Ectodermal cell (in vitro differentiated cells): ENCODE measurements around the gene SPECC1.
"Not testable (repeated sequence)": the region's sequence is repeated elsewhere in the genome, so short reads cannot be mapped to it uniquely, and the experiment has no call there.

Source experiments
- H3K27ac ChIP-seq: 2 replicates; pipeline ENCODE4 v1.7.0; 2013; ENCODE audit warnings: mild to moderate bottlenecking, low read depth, low read length; ENCODE audit not compliant: insufficient read depth, poor library complexity, severe bottlenecking
- H3K27me3 ChIP-seq: 2 replicates; pipeline ENCODE4 v1.7.0; 2013; ENCODE audit warnings: mild to moderate bottlenecking, low read length; ENCODE audit not compliant: insufficient read depth, control insufficient read depth, poor library complexity, severe bottlenecking
- H3K36me3 ChIP-seq: one replicate; pipeline ENCODE4 v1.7.0; 2013; ENCODE audit warnings: low read length; ENCODE audit not compliant: control insufficient read depth, insufficient read depth
- H3K4me1 ChIP-seq: one replicate; pipeline ENCODE4 v1.7.0; 2013; ENCODE audit warnings: low read length; ENCODE audit not compliant: control insufficient read depth, insufficient read depth
- H3K4me3 ChIP-seq: 2 replicates; pipeline ENCODE4 v1.7.0; 2013; ENCODE audit warnings: low read depth, low read length, control low read depth; ENCODE audit not compliant: insufficient read depth
- H3K9me3 ChIP-seq: 2 replicates; pipeline ENCODE4 v1.7.0; 2013; ENCODE audit warnings: mild to moderate bottlenecking, low read length, moderate library complexity; ENCODE audit not compliant: control insufficient read depth
- WGBS, 2 experiments: methylation state at CpG; one replicate each; pipeline ENCODE4 v1.1.7; 2013; ENCODE audit warnings: missing lambda C conversion rate in 2 of 2; 5-methylcytosine and 5-hydroxymethylcytosine counted together

SPECC1 gene

DNA sequence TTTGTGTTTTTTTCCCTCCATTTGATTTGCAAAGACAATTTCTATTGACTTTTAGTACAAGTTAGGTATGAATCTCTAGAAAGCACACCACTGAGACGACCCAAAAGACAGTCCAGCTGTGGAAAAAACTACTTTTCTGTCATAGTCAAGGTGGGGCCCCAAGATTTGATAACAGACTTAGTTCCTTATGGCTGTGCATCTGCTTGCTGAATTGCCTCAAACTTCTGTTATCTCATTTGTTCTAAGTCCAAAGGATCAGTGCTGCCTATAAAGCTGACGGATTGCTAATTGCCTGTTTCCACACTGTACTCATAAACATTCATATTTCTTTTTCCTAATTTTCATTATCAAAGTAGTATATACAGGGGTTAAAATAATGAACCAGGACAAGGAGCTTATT lies 180.8 kb downstream of the SPECC1 start:
- Histone ChIP-seq H3K9me3 (peaks cover 4% of the 10 kb centered on the region), H3K27me3 (no peaks in the 10 kb centered on the region), H3K4me3 (no peak overlapping the region), H3K4me1 (peaks cover 9% of the 10 kb centered on the region), H3K27ac (no peak overlapping the region), H3K36me3 (no peaks in the 10 kb centered on the region)
- WGBS, 2 experiments, result 49 to 52% methylated on average over 2 of the region's 2 CpGs

GRCh38 chr17:20190605-20191004 lies 181.4 kb downstream of the SPECC1 start:
- Histone ChIP-seq H3K4me3 (no peak overlapping the region), H3K9me3 (peaks cover 5% of the 10 kb centered on the region), H3K27me3 (no peaks in the 10 kb centered on the region), H3K36me3 (no peaks in the 10 kb centered on the region), H3K4me1 (peaks cover 9% of the 10 kb centered on the region), H3K27ac (no peak overlapping the region)
- WGBS, 2 experiments, result 85 to 90% methylated on average over 3 of the region's 3 CpGs

DNA sequence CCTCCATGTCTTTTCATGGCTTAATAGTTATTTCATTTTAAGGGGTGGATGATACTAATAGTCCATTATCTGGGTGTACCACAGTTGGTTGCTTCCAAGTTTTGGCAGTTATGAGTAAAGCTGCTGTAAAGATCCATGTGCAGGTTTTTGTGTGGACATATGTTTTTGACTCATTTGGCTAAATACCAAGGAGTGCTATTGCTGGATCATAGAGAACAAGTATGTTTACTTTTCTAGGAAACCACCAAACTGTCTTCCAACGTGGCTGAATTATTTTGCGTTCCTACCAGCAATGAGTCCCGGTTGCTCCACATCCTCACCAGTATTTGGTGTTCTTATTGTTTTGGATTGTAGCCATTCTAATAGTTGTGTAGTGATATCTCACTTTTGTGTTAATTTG lies 181.9 kb downstream of the SPECC1 start:
- Histone ChIP-seq H3K4me3 (no peak overlapping the region), H3K4me1 (peaks cover 9% of the 10 kb centered on the region), H3K9me3 (peaks cover 5% of the 10 kb centered on the region), H3K36me3 (no peaks in the 10 kb centered on the region), H3K27ac (no peak overlapping the region), H3K27me3 (no peaks in the 10 kb centered on the region)
- 93 to 100% methylated on average over 3 of the region's 3 CpGs for WGBS, 2 experiments

DNA sequence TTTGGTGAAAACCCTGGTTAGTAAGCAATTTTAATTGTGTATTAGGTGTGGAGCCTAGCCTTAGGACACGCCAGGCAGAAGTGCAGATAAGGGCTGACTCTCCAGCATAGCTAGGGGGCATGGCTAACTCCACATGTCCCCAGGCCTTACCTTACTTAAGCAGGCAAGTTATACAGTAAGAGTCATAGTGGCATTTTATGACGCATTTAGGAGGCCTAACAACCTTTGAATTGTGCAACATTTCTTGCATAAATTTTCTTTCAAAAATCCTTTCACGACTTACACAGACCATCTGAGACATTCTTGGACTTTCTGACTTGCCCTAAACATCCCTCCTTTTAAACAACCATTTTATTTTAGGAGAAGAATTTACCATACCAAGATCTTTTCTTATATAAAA lies 187.1 kb downstream of the SPECC1 start:
- H3K9me3 ChIP-seq, H3K27ac ChIP-seq, H3K36me3 ChIP-seq, H3K4me3 ChIP-seq, H3K4me1 ChIP-seq, H3K27me3 ChIP-seq: not testable (repeated sequence)
- 89 to 93% methylated on average over 3 of the region's 3 CpGs for WGBS, 2 experiments

DNA sequence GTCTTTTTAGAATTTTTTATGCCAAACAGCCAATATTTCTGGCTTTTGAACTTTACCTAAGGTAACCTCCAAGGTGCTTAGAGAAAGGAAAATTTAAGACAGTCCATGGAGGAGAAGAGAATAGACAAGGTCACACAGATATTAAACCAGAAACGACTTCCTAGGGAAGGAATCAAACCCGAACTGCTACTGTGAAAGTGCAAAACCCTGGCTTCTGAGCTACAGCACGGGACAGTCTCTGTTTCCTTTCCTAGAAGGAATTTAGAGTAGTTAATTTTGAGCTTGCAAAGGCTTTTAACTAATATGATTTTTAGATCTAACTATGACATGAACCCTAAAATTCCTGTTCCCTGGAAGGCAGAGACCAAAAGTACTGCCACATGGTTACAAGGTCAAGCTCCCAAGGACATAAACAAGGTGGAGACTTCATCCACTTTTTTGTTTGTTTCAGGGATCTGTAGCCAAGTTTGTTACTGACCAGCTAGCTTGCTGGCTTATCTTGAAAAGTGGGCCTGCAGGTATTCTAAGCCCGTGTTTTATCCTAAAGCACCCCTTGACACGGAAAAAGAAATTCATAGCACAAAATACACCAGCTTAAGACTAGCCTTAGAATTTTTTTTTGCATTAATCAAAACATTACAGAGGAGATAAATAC lies 188.2 kb downstream of the SPECC1 start:
- Histone ChIP-seq H3K4me3 (no peak overlapping the region), H3K9me3 (peaks cover 5% of the 10 kb centered on the region), H3K27me3 (no peaks in the 10 kb centered on the region), H3K36me3 (no peaks in the 10 kb centered on the region), H3K27ac (no peak overlapping the region), H3K4me1 (peaks cover 4% of the 10 kb centered on the region)
- 93 to 97% methylated on average over 4 to 5 of the region's 5 CpGs for WGBS, 2 experiments

DNA sequence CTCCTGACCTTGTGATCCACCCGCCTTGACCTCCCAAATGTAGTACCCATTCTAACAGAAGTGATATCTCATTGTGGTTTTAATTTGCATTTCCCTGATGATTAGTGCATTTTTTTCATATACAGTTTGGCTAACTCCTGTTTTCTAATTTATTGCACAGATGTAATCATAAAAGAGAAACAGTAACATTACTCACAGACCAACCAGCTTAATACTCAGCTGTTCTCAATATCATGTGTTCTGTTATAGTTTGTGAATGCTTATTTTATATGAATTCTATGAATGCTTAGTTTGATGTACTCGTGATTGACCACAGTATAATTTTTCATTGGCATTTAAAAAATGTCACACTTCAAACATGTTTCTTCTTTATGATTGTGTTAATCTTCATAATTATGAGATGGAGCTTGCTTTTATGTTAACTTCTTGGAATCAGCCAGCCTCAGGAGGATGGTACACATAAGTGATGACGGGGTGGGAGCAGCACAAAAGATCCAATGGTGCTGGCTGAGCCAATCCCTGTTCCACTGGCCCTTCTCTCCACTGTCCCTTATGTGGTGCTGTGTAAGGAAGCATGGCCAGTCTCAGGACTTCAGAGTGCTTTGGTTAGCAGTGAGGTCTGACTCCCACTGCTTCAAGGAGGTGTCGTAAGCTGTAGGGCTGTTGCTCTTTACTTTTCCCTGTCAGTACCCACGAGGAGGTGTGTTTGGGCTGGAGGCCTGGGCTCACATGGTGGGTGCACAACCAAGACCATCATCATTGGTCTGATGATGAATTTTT lies 191.0 kb downstream of the SPECC1 start:
- H3K27ac ChIP-seq, result no peak overlapping the region
- H3K9me3 ChIP-seq, result no peaks in the 10 kb centered on the region
- H3K36me3 ChIP-seq, result no peaks in the 10 kb centered on the region
- 75 to 86% methylated on average over 4 to 5 of the region's 5 CpGs for WGBS, 2 experiments
- no peaks in the 10 kb centered on the region for H3K27me3 ChIP-seq
- H3K4me3 ChIP-seq, result no peak overlapping the region
- H3K4me1 ChIP-seq, result peaks cover 4% of the 10 kb centered on the region

GRCh38 chr17:20200865-20201458 lies 191.8 kb downstream of the SPECC1 start:
- Histone ChIP-seq H3K36me3 (no peaks in the 10 kb centered on the region), H3K4me1 (peaks cover 4% of the 10 kb centered on the region), H3K4me3 (no peak overlapping the region), H3K9me3 (no peaks in the 10 kb centered on the region), H3K27me3 (no peaks in the 10 kb centered on the region), H3K27ac (no peak overlapping the region)
- WGBS, 2 experiments, result 84 to 85% methylated on average over 10 of the region's 10 CpGs

DNA sequence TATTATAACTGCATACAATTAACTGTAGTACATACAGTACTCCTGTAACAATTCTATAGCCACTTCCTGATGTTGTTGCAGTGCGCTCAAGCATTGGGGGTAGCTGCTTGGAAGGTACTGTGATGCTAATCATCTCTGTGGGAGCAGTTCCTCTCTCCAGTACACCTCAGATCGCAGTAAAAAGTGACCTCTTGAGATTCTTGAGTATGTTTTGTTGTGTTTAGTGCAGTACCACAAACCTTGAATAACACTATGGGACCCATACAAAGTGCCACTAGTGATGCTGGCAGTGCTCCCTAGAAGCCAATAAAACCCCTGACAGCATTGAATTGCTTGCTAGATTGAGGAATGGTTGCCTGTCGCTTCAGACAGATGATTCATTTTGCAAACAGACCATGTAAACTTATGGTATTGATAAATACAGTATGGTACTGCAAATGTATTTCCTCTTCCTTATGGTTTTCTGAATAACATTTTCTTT lies 193.0 kb downstream of the SPECC1 start:
- Histone ChIP-seq H3K4me1 (peaks cover 4% of the 10 kb centered on the region), H3K9me3 (no peaks in the 10 kb centered on the region), H3K27me3 (no peaks in the 10 kb centered on the region), H3K27ac (no peak overlapping the region), H3K4me3 (no peak overlapping the region), H3K36me3 (no peaks in the 10 kb centered on the region)
- 22 to 24% methylated on average over 2 to 3 of the region's 3 CpGs for WGBS, 2 experiments

DNA sequence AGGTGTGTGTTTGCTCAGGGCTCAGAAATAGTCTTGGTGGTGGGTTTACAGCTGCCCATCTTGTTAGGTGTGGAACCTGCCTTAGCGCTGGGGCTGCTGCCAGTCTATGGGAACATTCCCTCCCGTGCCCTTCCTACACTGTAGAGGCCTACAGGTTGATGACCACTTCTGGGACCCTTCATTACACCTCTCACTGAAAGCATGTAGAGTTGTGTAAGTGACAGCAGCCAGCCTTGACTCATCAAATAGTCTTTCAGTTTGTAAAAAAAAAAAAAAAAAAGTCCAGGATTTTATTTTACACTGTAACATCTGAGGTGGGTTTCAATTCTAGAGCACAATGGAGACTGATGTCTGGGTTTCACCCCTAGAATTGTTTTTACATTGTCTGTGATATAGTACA lies 193.9 kb downstream of the SPECC1 start:
- WGBS, 2 experiments, result 78 to 83% methylated on average over 2 of the region's 2 CpGs
- H3K36me3 ChIP-seq, result no peaks in the 10 kb centered on the region
- no peaks in the 10 kb centered on the region for H3K27me3 ChIP-seq
- no peaks in the 10 kb centered on the region for H3K9me3 ChIP-seq
- no peak overlapping the region for H3K4me3 ChIP-seq
- no peak overlapping the region for H3K27ac ChIP-seq
- peaks cover 4% of the 10 kb centered on the region for H3K4me1 ChIP-seq

DNA sequence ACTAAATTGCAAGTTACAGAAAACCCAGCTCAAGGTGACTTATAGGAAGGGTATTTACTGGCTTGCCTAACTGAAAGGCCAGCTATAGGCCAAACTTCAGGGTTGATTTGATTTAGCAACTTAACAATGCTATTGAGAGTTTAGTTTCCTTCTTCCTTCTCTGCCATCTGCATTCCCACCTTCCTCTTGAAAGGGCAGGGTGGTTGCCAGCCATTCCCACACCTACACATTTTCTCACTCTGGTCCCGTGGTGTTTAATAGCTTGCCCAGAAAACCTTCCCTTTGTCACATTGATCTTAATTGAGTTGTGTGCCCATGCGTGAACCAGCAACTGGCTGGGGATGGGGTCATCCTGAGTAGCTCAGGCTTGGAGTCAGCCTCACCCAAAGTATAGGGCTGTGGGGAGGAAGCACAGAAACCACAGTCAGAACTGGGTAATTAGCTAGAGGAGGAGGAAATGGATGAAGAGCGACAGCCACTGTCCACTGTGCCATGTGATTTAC lies 194.7 kb downstream of the SPECC1 start:
- no peaks in the 10 kb centered on the region for H3K36me3 ChIP-seq
- no peaks in the 10 kb centered on the region for H3K27me3 ChIP-seq
- no peak overlapping the region for H3K4me3 ChIP-seq
- WGBS, 2 experiments, result 89 to 93% methylated on average over 3 of the region's 3 CpGs
- H3K9me3 ChIP-seq, result no peaks in the 10 kb centered on the region
- H3K4me1 ChIP-seq, result peaks cover 4% of the 10 kb centered on the region
- no peak overlapping the region for H3K27ac ChIP-seq
